GM18873 (cell line): Measurements from ENCODE around the gene M1AP.

Experiments
- ATAC-seq: cut with Tn5 transposase; IDR thresholded peaks from one replicate; pipeline ENCODE4 v1.9.1; 2021; ENCODE audit warnings: mild to moderate bottlenecking, moderate library complexity, moderate number of reproducible peaks; ENCODE audit not compliant: unreplicated experiment, low FRiP score

The M1AP gene, protein sequence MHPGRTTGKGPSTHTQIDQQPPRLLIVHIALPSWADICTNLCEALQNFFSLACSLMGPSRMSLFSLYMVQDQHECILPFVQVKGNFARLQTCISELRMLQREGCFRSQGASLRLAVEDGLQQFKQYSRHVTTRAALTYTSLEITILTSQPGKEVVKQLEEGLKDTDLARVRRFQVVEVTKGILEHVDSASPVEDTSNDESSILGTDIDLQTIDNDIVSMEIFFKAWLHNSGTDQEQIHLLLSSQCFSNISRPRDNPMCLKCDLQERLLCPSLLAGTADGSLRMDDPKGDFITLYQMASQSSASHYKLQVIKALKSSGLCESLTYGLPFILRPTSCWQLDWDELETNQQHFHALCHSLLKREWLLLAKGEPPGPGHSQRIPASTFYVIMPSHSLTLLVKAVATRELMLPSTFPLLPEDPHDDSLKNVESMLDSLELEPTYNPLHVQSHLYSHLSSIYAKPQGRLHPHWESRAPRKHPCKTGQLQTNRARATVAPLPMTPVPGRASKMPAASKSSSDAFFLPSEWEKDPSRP

DNA sequence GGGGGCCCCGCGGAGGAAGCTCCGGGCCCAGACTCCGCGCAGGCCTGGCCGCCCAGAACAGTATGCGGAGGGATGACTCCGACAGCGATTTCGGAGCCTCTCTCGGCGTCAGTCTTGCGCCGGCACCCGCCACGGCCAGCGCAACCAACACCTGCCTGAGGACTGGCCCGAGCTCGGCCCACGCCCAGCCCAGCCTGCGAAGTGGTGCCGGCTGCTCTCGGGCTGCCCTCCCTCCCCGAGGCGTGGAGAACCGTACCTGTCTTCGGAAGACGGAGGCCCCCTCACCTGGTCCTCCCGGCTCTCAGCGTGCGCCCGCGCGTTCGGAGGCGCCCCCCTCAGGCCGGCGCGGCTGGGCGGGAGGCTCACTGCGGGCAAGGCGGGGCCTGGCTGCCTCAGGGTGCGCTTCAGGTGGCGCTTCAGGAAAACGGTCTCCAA, at the start of gene M1AP:
M1AP (minus strand) TSS at position 322 of the 435 bp plus-strand sequence. CDS start 8,055 bp downstream, outside the sequence.
- no peak for ATAC-seq

DNA sequence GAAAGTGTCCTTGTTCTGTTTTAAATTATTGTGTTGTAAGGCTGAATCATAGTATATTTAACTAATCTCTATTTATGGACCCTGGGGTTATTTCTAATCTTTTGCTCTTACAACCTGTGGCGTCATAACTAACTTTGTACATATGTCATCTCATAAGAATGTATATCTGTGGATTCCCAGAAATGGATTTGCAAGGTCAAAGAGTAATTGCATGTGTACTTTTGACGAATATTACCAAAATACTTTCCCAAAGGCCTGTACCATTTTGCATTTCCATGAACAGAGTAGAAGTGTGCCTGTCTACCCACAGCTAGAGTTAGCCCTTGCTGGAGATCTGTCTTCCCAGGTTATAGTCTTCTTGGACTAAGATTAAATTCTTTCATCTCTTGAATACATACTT, 48.7 kb upstream of the M1AP start:
- ATAC-seq = no peak

DNA sequence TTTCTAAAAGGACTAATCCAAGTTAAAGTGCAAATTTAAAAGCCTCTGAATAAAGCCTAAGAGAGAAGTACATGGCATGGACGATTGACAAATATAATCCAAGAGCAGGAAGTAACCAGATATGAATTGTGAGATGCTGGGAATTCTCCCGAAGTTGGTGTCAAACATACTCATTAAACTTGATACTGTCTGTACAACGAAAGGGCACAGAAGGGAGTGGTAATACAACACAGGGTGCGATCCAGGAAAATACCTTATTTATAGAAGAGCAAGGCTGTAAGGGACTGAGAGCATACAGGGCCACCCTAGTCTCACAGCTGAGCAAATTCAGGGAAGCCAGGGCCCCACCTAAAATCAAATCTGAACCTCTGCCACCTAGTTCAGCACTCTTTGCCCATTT, 47.5 kb upstream of the M1AP start:
- ATAC-seq = no peak

DNA sequence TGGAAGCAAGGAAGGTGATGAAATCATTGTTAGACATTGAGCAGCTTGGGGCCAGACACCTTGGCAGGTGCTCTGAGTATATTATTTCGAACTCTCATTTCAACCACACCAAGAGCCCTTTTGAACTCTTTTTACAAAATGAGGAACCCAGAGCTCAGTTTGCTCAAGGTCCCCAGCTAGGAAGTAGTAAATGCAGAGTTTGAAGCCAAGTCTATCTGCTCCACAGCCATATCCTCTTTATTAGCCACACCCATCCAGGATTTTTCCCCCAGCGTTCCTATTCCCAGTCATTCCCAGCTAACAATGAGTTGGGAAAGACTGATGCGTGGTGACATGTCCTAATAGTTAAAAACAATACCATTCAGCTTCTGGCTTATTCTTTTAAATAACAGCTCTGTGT, 46.2 kb upstream of the M1AP start:
- no peak for ATAC-seq

DNA sequence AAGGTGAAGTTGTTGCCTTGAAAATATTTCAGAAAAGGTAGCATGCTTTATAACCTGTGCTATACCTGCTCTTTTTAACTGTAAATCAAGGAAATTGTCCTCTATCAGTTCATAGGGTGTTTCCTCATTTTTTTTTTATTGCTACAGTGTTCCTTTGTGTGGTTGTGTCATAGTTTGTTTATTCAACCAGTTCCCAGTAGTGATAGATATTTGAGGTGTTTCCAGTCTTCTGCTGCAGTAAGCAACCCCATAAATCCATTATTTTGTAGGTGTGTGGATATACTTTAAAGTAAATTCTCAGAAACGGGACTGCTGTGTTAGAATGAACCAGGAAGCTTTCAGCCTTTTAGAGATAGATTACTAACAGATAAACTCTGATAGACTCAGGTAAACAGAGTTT, 45.5 kb upstream of the M1AP start:
- no peak for ATAC-seq

DNA sequence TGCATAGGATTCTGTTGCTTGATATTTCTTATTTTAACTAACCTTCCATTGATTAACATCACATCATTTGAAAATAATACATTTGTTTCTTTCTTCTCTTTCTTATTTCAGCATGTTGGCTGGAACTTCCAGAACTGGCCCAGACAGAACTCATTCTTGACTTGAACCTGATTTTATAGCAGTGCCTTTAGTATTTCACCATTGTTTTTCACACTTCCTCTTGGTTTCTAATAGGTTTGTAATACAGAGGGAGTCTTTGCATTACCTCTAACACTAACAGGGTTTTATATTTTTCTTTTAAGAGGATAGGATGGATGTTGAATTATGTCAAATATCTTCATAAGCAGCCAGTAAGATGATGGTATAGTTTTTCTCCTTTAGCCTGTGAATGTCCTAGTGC, 45.1 kb upstream of the M1AP start:
- no peak for ATAC-seq

DNA sequence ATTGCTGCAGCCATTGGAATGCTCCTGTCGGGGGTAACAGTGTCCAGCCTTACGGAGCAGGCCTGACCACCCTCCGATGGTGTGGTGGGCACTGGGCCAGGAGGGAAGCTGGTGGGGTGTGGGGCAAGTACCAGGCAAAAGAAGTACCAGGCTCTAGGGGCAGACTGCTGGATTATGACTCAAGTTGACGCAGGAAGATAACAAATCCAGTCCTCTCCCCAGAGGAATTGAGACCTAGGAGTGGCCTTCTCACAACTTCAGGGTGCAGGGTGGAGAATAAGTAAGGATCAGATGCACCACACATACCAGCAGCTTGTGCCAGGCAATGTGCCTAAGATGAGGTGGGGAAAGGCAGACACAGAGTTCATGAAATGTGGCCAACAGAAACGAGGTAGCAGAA, 43.8 kb upstream of the M1AP start:
- ATAC-seq = no peak

DNA sequence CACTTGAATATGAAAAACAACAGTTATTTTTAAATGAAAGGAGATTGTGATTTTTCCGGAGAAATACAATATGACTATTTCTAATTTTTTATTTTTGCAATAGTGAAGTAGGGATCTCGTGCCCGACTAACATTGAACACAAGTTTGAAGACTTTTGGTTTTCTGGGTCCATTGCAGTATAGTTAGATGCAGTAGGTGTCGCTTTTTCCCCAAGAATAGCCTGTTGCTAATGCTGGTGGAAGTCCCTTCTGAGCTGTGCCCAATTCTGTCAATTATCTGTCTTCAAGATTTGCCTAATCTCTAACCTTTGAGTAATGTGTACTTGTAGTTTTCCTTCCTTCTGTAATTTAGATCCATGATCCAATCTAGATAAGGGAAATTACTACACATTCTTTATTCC, 42.4 kb upstream of the M1AP start:
- no peak for ATAC-seq

DNA sequence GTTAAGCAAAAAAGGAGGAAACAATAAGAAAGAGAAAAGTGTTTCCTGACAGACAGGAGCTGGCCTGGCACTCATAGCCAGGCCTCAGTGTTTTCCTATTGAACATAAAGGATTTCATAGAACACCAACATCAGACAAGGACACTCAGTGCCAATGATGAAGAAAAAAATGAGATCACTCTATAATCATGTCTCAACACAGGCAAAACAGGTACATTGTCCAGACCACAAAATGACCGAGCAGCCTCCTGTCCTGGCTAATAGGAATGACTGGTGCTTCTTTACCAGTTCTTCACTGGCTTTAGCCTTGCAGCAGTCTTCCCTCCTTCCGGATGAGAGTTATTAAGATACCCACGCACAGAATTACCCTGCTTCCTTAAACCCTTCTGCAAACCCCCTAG, 41.5 kb upstream of the M1AP start:
- no peak for ATAC-seq

DNA sequence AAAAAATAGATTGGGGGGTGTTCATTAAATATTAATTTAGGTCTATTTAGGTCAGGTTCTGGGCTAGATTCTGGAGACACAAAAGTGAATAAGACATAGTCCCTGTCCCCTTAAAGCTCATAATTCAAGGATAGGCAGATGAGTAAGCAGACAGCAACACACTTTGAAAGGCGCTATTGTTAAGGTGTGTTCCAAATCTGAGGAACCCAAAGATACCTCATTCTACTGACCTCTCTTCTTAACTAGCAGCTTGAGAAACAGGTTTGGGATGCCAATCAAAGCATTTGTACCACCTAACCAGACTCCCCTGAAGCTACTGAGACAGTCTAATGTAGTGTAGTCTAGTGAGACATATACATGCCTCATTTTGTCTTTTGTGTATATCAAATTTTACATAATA, 40.8 kb upstream of the M1AP start:
- ATAC-seq = no peak

DNA sequence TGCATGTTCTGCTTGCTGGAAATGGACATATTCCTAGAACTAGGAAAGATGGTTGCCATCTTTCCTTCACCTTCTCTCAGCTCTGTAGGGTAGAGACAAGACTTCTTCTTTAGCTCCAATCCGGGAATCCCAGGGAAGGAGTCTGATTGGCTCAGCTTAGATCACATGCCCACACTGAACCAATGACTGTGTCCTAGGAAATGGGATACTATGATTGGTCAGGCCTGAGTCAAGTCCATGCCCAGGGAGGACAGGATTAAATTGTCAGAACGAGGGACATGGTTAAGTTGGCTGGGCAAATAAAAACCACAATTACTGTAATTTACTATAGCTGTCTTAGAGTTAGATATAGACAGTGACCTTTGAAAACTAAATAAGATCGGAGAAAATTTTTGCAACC, 37.3 kb upstream of the M1AP start:
- no peak for ATAC-seq

DNA sequence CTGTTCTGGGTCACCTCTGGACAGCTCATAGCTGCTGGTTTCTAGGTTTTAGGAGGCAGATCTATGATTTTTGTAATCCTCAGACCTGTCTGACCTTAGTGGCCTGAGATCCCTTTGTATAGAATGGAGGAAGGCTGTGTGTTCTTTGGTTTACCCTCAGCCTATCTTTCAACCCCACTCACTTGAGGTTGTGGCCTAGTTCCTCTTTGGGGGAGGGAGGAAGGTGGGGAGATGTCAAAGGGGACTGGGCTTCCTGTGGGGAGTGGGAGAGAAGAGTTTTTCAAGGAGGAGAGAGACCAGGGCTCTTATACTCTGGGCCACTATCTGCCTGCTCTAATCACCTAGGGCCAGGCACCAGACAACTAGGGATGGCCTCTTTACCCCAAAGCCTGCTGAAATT, 34.4 kb upstream of the M1AP start:
- no peak for ATAC-seq

DNA sequence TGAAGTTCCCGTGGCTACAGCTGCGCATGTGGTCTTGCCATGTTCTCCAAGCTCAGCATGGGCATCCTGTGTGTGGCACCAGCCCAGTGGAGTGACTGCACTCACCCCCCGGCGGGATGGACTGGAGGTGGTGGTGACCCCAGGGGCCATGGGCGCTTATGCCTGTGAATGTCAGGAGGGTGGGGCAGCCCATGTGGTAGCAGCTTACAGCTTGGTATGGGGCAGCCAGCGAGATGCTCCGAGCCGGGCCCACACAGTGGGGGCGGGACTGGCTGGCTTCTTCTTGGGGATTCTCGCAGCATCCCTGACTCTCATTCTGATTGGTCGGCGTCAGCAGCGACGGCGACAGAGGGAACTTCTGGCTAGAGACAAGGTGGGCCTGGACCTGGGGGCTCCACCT, 31.5 kb upstream of the M1AP start:
- ATAC-seq = no peak

DNA sequence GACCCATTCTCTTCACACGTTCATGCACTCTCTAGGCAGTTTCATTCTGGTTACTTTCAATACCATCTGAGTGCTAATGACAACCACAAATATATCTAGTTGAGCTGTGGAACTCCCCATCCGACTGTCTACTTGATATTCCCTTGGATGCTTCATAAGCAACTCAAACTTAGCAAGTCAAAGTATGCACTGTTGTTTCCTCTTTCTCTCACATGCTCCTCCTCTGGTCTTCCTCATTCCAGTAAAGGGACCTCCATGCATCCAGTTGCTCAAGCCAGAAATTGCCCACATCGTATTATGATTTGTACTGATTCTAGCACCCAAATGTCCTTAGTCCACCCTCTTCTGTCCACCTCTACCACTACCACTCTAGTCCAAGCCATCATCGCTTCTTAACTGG, 28.2 kb upstream of the M1AP start:
- ATAC-seq = no peak

DNA sequence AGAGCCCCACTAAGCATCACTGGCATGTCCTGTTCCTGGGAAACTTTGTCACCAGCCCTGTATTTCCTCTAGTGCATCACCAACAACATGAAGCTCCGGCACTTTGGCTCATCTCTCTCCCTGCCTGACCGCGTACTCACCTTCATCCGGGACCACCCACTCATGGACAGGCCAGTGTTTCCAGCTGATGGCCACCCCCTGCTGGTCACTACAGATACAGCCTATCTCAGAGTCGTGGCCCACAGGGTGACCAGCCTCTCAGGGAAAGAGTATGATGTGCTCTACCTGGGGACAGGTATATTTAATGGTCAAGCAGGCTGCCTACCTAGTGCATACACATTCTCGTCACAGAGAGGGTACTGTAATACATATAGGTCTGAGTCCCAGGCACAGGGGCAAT, 27.0 kb upstream of the M1AP start:
- ATAC-seq = no peak

DNA sequence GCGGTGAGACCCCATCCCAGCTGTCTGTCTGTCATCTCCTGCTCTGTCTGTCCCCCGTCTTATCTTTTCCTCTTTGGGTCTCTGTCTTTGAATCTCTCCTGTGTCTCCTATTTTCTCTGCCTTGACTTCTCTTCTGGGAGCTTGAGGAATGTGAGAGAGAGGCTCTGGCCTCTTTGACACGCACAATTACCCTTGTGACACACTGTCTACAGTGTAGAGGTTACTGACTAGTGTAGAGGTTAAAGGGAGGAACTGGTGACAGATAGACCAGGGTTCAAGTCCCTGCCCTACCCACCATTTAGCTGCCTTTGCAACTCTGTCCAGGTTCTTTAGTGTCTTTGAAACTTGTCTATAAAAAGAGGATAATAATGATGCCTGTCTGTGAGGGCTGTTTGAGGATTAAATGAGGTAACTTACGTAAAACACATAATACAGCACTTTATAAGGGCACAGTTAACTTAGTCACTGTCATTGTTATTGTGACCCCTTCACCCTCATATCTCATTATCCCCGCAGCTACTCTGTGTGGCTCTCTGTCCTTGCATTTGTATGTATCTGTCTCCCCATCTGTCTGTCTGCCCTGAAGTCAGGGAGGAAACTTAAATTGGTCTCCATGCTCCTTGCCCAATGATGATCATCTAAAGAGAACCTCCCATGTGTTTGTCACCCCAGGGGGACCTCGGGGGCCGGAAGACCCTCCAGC, 25.8 kb upstream of the M1AP start:
- no peak for ATAC-seq

DNA sequence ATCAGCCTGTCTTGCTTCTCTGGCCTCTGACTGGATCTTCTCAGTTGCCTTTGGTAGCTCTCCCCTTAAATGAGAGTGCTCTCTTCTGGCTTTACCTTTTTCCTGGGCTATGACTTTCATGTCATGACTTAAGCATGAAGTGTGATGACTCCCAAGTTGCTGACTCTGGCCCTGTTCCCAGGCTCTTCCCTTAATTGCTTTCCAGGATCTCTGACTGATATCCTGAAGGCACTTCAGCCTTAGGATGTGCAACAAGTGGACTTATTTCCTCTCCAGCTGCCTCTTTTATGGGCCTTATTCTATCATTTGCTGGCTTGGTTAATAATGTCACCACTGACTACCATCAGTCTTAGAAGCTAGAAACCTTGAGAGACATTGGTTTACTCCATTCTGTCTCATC, 23.3 kb upstream of the M1AP start:
- no peak for ATAC-seq

DNA sequence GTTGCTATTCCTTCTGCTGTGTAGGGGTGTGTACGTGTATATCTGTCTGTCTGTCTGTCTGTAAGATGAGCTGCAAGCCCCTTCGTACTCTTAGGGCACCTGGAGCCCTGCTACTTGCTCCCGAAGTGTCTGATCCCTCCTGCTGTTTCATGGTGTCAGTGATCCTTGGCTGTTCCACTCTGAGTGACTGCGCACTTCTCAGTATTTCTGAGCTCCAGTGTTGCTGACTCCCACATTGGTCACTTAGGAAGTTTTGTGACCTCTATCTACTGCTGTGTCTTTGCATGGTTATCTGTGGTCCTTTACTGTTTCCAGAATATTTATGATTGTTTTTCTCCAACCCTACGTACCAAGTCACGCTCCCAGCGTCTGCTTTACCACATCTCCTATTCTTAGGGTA, 22.1 kb upstream of the M1AP start:
- ATAC-seq = no peak

DNA sequence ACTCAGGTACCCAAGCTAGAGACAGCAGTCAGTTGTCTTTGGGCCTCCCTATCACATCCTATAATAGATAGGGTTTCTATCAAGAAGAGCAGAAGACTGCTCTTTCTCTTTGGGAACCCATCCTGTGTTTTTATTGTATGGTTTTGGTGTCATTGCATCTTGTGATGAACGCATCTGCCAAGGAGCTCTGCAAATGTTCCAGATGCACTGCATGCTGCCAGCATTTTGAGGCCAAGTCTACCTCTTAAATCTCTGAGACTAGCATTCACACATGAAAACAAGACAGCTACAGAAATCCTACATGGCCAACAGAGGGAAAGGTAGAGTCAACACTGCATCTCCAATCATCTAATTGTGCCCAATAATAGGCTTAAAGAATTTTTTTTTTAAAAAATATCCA, 20.0 kb upstream of the M1AP start:
- no peak for ATAC-seq

DNA sequence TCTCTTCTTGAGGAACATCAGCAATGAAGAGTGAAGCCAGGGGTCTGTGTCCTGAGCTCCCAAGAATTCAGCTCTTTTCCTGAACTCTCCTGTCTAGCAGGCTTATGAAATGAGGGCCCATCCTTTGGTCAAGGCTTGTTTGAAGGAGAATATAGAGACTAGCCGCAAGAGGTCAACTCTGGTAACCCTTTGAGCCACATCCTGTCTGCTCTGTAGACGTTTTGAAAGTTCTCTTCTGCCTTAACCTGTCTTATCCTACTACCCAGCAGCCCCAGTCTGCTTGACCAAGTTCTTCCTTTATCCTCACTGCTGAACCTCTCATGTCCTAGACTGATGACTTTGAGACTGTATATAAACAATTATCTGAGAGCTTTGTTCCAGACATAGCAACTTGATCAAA, 11.3 kb upstream of the M1AP start:
- ATAC-seq = no peak

DNA sequence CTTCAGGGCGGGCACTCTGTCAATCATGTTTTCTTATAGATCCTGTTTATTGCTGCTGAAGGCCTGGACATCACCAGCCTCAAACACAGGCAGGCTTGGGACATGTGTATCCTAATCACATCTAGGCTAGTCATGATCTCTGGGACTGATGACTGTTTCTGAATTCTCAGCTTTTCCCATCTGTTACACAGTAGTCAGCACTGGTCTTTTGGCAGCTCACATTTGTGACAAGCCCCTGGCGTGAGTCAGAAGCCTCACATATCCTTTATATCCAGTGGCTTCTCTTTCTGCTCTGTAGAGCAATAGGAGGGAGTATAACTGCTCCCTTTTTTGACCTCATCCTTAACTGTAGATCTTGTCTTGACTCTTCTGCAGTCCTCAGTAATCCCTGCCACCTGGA, 10.4 kb upstream of the M1AP start:
- no peak for ATAC-seq

DNA sequence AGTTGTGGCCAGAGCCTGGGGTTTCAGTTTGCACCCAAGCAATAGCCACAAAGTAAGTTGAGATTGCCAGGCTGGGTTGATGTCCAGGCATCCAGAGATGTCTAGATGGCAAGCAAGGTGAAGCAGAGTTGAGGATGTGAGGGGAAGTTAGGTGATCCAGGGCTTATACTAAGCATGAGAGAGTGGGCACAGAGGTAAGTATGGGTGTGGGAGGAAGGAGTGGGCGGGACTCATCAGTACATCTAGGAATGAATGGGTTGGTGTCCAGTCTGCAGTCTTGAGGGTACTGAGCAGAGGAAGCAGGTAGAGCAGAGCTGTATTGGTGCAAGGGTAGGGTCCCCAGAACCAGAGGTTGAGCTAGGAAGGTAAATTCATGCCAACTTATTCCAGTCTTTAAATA, 7.4 kb upstream of the M1AP start:
- no peak for ATAC-seq
